ENCODE measurements around the gene HOXB1.

HOXB1 gene

GRCh38 chr17:48567209-48567608 is 36.4 kb upstream of the HOXB1 start:
- no peak for DNase-seq

- no peak for DNase-seq
These were observed 35.9 kb upstream of the HOXB1 start for GRCh38 chr17:48566717-48567116.

- DNase-seq = no peak
These were observed 35.3 kb upstream of the HOXB1 start for GRCh38 chr17:48565925-48566710.

GRCh38 chr17:48565022-48565554 is 34.3 kb upstream of the HOXB1 start:
- DNase-seq = no peak

GRCh38 chr17:48564188-48565021 is 33.6 kb upstream of the HOXB1 start:
- DNase-seq = no peak

- DNase-seq = no peak
These were observed 33.0 kb upstream of the HOXB1 start for GRCh38 chr17:48563867-48564187.

- DNase-seq = no peak
These were observed 32.6 kb upstream of the HOXB1 start for GRCh38 chr17:48563385-48563838.

GRCh38 chr17:48562934-48563333 is 32.1 kb upstream of the HOXB1 start:
- no peak for DNase-seq

- DNase-seq = no peak
These were observed 31.3 kb upstream of the HOXB1 start for GRCh38 chr17:48561884-48562810.

GRCh38 chr17:48559840-48560817 is 29.3 kb upstream of the HOXB1 start:
- DNase-seq = no peak

- no peak for DNase-seq
These were observed 28.5 kb upstream of the HOXB1 start for GRCh38 chr17:48559122-48559839.

GRCh38 chr17:48558831-48559121 is 28.0 kb upstream of the HOXB1 start:
- DNase-seq = no peak

- no peak for DNase-seq
These were observed 27.4 kb upstream of the HOXB1 start for GRCh38 chr17:48558057-48558830.

GRCh38 chr17:48556576-48557401 is 26.0 kb upstream of the HOXB1 start:
- DNase-seq = no peak

GRCh38 chr17:48556229-48556575 is 25.4 kb upstream of the HOXB1 start:
- no peak for DNase-seq

GRCh38 chr17:48555258-48556228 is 24.7 kb upstream of the HOXB1 start:
- no peak for DNase-seq

- DNase-seq = peak; percentile 80
These were observed 23.8 kb upstream of the HOXB1 start for GRCh38 chr17:48554412-48555257.

Data from islet precursor cell (in vitro differentiated cells).